HK-2 (cell line): ENCODE results near the gene ALOX5AP.
"Not testable (repeated sequence)": the region's sequence is repeated elsewhere in the genome, so short reads cannot be mapped to it uniquely, and the experiment has no call there.

Experiments used
- DNase-seq: peaks from one replicate; pipeline ENCODE4 v3.0.0-alpha.2; 2018; ENCODE audit not compliant: unreplicated experiment

Gene ALOX5AP

GRCh38 chr13:30737511-30738337 is 2.4 kb downstream of the ALOX5AP start:
- no peak for DNase-seq

- no peak for DNase-seq
Observed at GRCh38 chr13:30738526-30739236, 3.3 kb downstream of the ALOX5AP start.

GRCh38 chr13:30739237-30739528 is 3.8 kb downstream of the ALOX5AP start:
- DNase-seq: no peak

GRCh38 chr13:30739761-30740642 is 4.7 kb downstream of the ALOX5AP start:
- DNase-seq: peak; percentile 34

GRCh38 chr13:30742901-30743300 is 7.6 kb downstream of the ALOX5AP start:
- DNase-seq: no peak

- DNase-seq: peak; percentile 49
Observed at GRCh38 chr13:30743319-30744055, 8.1 kb downstream of the ALOX5AP start.

- DNase-seq: peak; percentile 35
Observed at GRCh38 chr13:30744056-30744680, 8.8 kb downstream of the ALOX5AP start.

GRCh38 chr13:30744681-30745077 is 9.3 kb downstream of the ALOX5AP start:
- DNase-seq: no peak

GRCh38 chr13:30745906-30746686 is 10.8 kb downstream of the ALOX5AP start:
- no peak for DNase-seq

- DNase-seq: no peak
Observed at GRCh38 chr13:30746791-30747190, 11.4 kb downstream of the ALOX5AP start.

- not testable (repeated sequence) for DNase-seq
Observed at GRCh38 chr13:30747845-30748244, 12.5 kb downstream of the ALOX5AP start.

- DNase-seq: no peak
Observed at GRCh38 chr13:30748717-30749116, 13.4 kb downstream of the ALOX5AP start.

GRCh38 chr13:30750036-30750435 is 14.7 kb downstream of the ALOX5AP start:
- DNase-seq: no peak

- no peak for DNase-seq
Observed at GRCh38 chr13:30751183-30751933, 16.0 kb downstream of the ALOX5AP start.

GRCh38 chr13:30752201-30752797 is 17.0 kb downstream of the ALOX5AP start:
- DNase-seq: no peak

GRCh38 chr13:30753030-30753616 is 17.8 kb downstream of the ALOX5AP start:
- DNase-seq: no peak

- DNase-seq: no peak
Observed at GRCh38 chr13:30755678-30756077, 20.3 kb downstream of the ALOX5AP start.

GRCh38 chr13:30757026-30757742 is 21.8 kb downstream of the ALOX5AP start:
- DNase-seq: no peak
